ENCODE measurements around the gene C6orf47. TPM values are rescaled to one million over a fixed set of nuclear protein-coding genes. Genes with fewer than 3 reads are reported as not detected.
A peak's percentile ranks its signal among the peaks of the same experiment; 100 is the strongest.

The C6orf47 gene
- total and polyA plus RNA-seq, 2 of the 8 experiments (the other 6 are each of a cell fraction or from before 2014, with no cell fraction given): 4.7 to 14.6 TPM

DNA sequence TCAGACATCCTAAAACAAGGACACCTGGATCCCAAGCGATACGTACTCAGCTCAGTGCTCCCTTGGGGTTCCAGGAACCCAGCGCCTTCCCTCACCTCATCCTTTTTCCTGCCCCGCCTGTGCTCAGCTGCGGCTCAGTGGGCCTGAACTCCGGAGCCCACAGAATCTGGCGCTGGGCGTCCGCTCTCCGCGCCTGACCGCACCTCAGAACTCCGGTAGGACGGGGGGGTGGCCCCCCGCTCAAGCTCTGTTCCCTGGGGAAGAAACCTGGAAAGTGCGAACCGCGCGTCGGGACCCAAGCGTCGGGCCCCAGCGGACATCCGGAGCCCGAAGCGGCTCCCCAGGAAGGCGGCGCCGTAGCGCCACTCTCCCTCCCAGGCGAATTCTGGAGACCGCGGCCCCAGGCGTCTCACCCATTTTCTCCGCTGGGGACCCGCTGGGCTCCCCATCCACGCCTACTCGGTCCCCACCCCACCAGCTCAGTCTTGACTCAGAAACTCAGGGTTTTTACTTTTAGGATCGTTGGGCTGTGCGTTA lies 20.6 kb upstream of the C6orf47 start:
- DNase-seq (ENCODE audit: low read depth in 1 of 2, low spot score in 2 of 2) (peak in 1 of 2 experiments; percentile 70), FAIRE-seq (no peak)
- no peak overlapping the region for H2BK12ac ChIP-seq (ENCODE audit: low read depth, low read length)
- no peaks in the 10 kb centered on the region for H3K79me1 ChIP-seq (ENCODE audit: low read depth, low read length)
- H3K9ac ChIP-seq (replicated peaks in 1 of 4; ENCODE audit: extremely low read depth in 1 of 4, low read depth in 3 of 4, low read length in 3 of 4): no peak overlapping the region; a peak in 1 of 7 replicates
- H3K9me3 ChIP-seq (ENCODE audit: insufficient read depth in 2 of 2, low read depth in 1 of 2, low read length in 1 of 2): no peaks in the 10 kb centered on the region
- H2AFZ ChIP-seq (ENCODE audit: low read length): peak overlapping the region; percentile 15; the same call in 1 of the 2 replicates
- no peak overlapping the region for H2AK5ac ChIP-seq (ENCODE audit: low read depth, low read length)
- no peak overlapping the region for H3K27ac ChIP-seq (ENCODE audit: low read depth, low read length)
- no peak overlapping the region for H3K4ac ChIP-seq (replicated peaks; ENCODE audit: insufficient read length, low read depth, low read length)
- H3K27me3 ChIP-seq (replicated peaks in 1 of 4; ENCODE audit: control insufficient read depth in 3 of 4, extremely low read depth in 1 of 4, insufficient read depth in 3 of 4, low read length in 3 of 4): peaks cover 3 to 13% (median 12%) of the 10 kb centered on the region in 4 experiments; a peak in 6 of 7 replicates
- H3K56ac ChIP-seq (replicated peaks; ENCODE audit: insufficient read length, low read depth, low read length): peak overlapping the region; percentile 33
- peak overlapping the region; percentile 35; the same call in 1 of the 2 replicates for H2BK5ac ChIP-seq (ENCODE audit: low read depth, low read length)
- ChIA-PET POLR2A (ENCODE audit: partially characterized antibody) (interaction anchor here (0.8 to 2.5 kb wide), 13 partner anchors 9 to 149 kb away, joined by 3 to 20 read pairs (median 3); partner anchors contain the start of genes C6orf47, CLIC1, CSNK2B and DDAH2), CTCF (ENCODE audit: partially characterized antibody) (interaction anchor here (0.7 to 2.3 kb wide), 15 partner anchors 9 to 149 kb away, joined by 3 to 10 read pairs (median 4); partner anchors contain the start of gene LY6G6D)
- H3K4me1 ChIP-seq (replicated peaks in 1 of 4; ENCODE audit: control insufficient read depth in 3 of 4, insufficient read depth in 4 of 4, low read length in 3 of 4): peaks cover 0 to 10% (median 7%) of the 10 kb centered on the region in 4 experiments; a peak in 5 of 7 replicates
- no peak overlapping the region for H4K91ac ChIP-seq (replicated peaks; ENCODE audit: insufficient read length, low read length)
- 4% methylated on average over 30 of the region's 40 CpGs; no CpG with 5 or more reads in 1 of the 2 experiments for WGBS, 2 experiments (ENCODE audit: extremely low coverage in 1 of 2, insufficient coverage in 1 of 2, insufficient read length in 1 of 2, insufficient replicate concordance in 2 of 2, low coverage in 1 of 2, low lambda C conversion rate in 2 of 2, missing lambda C conversion rate in 1 of 2)
- H4K5ac ChIP-seq (ENCODE audit: insufficient read length, low read depth, low read length): no peak overlapping the region
- no peak overlapping the region; the same call in 1 of the 2 replicates for H2BK20ac ChIP-seq (ENCODE audit: low read length)
- H4K8ac ChIP-seq (ENCODE audit: extremely low read depth, insufficient read depth, low read length): no peak overlapping the region; the same call in 1 of the 2 replicates
- no peaks in the 10 kb centered on the region for H3K79me2 ChIP-seq (ENCODE audit: control insufficient read depth in 1 of 2, insufficient read depth in 2 of 2, low read length in 2 of 2)
- no peak overlapping the region for H3K23ac ChIP-seq (ENCODE audit: insufficient read length)
- H2BK15ac ChIP-seq (ENCODE audit: low read length): peak overlapping the region; percentile 72; the same call in 1 of the 2 replicates
- H3K4me3 ChIP-seq (ENCODE audit: extremely low read depth in 1 of 4, insufficient read depth in 2 of 4, low read depth in 3 of 4, low read length in 4 of 4): peak overlapping the region; percentile 22 to 70 (median 60)
- H3K23me2 ChIP-seq (ENCODE audit: low read depth, low read length): peaks cover 11% of the 10 kb centered on the region; the same call in 1 of the 2 replicates
- no peaks in the 10 kb centered on the region for H4K20me1 ChIP-seq (replicated peaks in 1 of 2; ENCODE audit: control insufficient read depth in 1 of 2, insufficient read depth in 2 of 2, low read length in 2 of 2)
- H2BK120ac ChIP-seq (replicated peaks; ENCODE audit: low read depth, low read length): no peak overlapping the region
- H3K36me3 ChIP-seq (ENCODE audit: control insufficient read depth in 2 of 4, insufficient read depth in 4 of 4, low read length in 3 of 4): no peaks in the 10 kb centered on the region; a peak in 1 of 8 replicates
- H3K14ac ChIP-seq (ENCODE audit: insufficient read length): no peak overlapping the region
- no peak overlapping the region for H3K18ac ChIP-seq (ENCODE audit: extremely low read depth, low read length)
- peak overlapping the region; percentile 11 to 84 for H3K4me2 ChIP-seq (ENCODE audit: insufficient read depth in 1 of 2, low read depth in 2 of 2, low read length in 2 of 2)
- no peak; the same call in 1 of the 2 replicates for TF ChIP-seq PHF8 (conservative IDR thresholded peaks at IDR 0.05; ENCODE audit: low read depth, low read length)
- TF ChIP-seq CEBPB (IDR thresholded peaks at IDR 0.05; ENCODE audit: low read depth, low read length): no peak
- 0 out of 2 replicates have a peak, but pooled peaks have one; percentile 56 for TF ChIP-seq RBBP5 (IDR thresholded peaks at IDR 0.05; ENCODE audit: borderline replicate concordance, low read depth, low read length)
- peak; percentile 56 for TF ChIP-seq KDM4A (IDR thresholded peaks at IDR 0.05; ENCODE audit: low read depth, low read length, severe bottlenecking)
- peak; percentile 52 for TF ChIP-seq EZH2 (IDR thresholded peaks at IDR 0.05; ENCODE audit: low read depth, low read length, severe bottlenecking)
